ENCODE data around the gene SLC12A2.

SLC12A2 gene

DNA sequence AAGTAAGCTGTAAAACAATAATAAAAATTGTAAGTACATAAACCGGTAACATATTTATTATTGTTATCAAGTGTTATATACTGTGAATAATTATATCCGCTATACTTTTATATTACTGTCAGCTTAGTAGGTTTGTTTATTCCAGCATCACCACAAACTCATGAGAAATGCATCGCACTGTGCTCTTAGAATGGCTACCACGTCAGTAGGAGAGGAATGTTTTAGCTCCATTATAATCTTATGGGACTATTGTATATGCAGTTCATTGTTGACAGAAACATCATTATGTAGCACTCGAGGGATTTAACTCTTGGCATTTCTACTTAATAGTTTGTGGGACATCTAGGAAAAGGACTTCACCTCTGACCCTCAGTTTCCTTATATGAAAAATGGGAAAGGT lies 16.4 kb downstream of the SLC12A2 start:
- no peak for DNase-seq

DNA sequence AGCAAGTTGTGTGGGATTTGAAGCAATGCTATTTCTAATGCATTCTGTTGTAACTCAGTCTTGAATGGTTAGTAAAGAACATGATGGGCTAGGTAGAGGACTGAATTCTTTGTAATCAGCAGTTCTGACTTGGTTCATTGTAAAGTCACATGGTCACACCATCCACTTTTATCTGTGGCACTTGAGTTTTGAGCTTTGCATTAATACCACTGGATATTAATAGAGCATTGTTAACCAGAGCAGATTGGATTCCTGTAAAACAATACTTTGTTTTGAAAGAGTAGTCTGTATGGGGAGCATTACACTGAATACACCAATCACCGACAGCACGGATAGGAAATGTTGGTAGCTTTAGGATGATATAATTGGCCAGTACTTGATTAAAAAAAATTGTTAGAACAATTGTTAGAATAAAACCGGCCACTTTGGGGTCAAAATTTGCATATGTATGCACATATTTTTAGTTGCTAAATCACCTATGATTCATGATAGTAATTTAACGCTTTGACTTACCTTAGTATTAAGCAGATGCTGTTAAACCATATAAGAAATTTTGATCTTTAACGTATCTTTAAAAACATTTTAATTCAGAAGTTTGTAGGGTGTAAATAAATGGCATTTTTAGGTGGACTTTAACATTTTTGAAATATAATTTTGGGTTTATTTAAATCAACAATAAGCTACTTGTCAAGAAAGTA lies 17.4 kb downstream of the SLC12A2 start:
- DNase-seq = no peak

DNA sequence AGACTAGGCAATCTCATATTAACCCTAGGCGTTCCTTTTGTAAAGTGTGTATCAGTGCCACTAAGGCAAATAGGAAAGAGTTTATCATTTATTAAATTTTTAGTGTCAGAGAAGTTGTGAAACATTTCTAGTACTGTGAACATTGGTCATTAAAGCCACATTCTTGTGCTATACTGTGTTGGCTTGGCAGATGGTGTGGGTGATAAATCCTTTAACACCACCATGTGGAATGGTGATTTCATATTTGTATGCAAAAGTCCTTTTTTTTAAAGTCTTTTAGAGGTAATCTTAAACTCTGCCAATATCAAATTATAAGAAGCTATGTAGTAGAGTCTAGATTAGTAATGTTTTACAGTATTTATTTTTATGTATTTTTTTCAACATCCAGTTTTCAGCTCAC lies 18.1 kb downstream of the SLC12A2 start:
- no peak for DNase-seq

DNA sequence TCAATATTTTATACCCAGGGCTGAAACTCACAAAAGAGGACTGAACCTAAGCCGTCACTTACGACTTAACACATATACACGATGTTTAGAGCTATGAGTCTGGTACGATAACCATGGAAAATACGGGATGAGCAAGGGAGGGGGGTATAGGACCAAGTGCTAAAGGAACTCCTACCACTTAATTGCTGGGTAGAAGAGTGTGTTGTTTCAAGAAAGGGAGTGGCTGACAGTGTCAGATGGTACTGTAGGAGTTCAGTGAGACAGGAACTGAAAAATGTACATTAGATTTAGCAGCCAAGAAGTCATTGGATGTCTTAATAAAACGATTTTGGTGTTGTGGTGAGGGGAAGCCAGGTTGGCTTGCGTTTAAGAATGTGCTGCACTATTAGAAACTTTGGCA lies 21.6 kb downstream of the SLC12A2 start:
- DNase-seq = no peak

DNA sequence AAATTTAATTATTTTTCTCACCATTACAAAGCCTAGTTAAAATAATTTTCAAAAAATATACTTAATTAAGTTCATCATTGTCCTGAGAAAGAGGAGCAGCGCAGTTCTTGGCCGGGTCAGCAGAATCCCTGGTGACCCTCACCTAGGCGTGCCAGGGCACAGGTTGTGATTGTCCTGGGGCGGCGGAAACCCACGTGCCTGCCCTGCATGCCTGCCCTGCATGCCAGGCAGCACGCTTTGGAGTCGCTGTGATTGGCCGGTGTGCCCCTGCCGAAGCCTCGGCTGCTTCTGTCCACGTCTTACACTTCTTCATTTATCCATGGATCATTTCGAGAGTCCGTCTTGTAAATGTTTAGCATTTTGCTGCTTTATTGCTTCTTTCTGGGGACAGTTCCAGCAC lies 25.6 kb downstream of the SLC12A2 start:
- DNase-seq = no peak

DNA sequence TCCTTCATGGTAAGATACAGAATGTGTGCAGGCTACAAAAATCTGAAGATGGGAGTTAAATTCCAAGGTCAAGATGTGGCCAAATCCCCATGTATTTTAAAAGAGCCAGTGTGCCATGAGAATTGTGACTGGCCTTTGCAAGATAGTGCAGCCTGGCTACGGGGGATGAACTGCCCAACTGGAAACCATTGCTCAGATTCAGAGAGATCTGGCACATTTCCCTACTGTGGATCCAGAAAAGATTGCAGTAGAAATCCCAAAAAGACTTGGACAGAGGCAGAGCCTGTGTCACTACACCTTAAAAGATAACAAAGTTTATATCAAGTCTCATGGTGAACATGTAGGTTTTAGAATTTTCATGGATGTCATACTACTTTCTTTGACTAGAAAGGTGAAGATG lies 26.2 kb downstream of the SLC12A2 start:
- DNase-seq = no peak

DNA sequence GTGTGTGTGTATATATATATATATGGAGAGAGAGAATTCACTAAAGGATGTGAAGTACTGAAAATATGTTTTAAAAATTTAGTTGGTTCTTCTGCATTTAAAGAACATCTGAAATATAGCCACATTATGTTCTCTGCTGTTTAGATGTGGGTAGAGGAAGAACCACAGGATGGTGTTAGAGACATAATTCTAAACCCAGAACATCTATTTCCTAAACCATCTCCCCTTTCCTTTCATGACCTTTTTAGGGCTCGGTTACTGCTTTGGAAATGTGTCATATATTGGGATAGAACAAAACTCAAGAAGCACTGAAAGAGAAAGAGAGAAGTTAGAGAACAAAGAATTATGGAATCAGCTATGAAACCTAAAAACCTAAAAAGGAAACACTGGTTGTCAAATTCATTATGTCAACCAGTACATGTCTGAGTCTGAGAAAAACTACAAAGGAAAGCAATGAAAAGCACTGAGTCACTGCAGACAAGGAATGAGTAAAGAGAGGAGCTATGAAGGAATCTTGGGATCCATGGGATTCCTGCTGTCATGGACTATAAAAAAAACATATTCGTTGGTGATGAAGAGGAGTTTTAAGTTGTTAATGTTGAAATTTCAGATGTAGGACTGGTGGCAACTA lies 28.4 kb downstream of the SLC12A2 start:
- no peak for DNase-seq

DNA sequence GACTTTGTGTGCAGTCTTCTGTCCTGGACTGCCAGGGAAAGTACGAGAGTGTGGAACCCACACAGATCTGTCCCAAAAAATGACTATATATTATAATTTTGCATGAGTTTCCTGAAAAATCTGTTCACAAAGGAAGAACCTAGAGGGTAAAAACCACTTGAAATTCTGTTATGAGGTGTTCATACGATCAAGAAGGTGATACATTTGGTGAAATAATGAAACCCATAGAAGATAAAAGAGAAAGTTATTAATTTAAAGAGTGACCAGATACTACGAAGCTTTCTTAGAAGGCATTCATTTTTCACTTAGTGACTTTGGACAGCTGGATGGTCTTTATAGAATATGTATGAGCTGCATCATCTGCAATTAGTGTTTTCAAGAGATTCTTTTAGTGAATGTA lies 32.9 kb downstream of the SLC12A2 start:
- DNase-seq = no peak

DNA sequence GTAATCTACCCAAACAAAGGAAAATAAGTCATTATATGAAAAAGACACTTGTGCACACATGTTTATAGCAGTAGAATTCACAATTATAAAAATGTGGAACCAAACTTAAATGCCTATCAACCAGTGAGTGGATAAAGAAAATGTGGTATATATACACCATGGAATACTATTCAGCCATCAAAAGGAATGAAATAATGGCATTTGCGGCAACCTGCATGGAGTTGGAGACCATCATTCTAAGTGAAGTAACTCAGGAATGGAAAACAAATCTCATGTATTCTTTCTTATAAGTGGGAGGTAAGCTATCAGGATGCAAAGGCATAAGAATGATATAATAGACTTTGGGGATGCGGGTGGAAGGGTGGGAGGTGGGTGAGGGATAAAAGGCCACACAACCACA lies 34.6 kb downstream of the SLC12A2 start:
- no peak for DNase-seq

DNA sequence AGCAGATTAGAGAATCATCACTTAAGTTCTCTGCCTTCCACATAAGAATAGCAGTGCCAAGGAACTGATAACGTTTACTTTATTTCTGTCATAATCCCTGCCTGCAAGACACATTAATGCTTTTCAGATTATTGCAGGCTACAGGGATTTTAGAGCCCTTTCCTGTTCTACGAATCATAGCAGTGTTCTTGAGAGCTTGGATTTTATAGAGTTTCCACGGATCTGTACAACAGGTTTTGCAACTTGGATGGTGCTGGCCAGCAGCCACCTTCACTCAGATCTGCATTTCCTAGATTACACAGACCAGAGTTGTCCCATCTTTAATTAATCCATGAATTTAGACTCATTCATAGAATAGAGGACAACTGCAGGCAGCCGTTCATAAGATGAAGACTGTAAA lies 38.1 kb downstream of the SLC12A2 start:
- DNase-seq = no peak

DNA sequence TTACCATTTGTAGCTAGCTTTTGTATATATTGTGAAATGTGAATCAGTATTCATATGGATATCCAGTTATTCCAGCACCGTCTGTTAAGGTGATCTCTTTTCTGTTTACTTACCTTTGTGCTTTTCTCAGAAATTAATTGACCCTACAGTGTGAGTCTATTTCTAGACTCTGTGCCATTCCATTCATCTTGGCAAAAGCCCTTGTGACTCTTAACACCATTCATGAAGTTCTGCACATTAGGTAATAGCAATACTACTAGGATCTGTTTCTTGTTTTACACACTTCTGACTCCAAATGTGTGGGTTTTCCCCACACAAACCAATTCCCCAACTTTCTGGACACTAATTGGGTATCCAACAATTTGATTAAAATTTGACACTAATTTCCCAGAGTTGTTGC lies 40.4 kb downstream of the SLC12A2 start:
- DNase-seq = no peak

DNA sequence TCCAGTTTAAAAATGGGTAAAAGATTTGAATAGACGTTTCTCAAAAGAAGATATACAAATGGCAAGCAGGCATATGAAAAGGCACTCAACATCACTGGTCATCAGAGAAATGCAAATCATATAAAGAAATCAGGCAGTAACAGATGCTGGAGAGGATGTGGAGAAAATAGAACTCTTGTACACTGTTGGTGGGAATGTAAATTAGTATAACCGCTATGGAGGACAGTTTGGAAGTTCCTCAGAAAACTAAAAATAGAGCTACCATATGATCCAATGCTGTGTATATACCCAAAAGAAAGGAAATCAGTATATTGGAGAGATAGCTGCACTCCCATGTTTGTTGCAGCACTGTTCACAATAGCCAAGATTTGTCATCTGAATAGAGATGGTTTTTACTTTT lies 42.7 kb downstream of the SLC12A2 start:
- DNase-seq = no peak

DNA sequence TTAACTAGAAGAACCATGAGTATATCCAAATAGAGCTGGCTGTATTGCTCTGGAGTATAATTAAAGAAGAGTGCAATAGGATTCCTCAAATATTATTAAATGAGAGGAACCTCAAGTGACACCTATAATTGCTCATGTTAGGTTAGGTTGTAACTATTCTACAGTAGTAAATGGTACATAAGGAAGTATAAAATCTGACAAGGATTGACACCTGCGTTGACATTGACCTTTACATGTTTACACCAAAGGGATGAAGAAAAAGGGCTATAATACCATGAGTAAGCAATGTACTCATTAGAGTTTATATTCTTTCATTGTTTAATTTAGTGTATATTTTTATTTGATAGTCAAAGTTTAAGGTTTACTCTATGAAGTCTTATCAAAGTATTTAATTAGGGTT lies 48.9 kb downstream of the SLC12A2 start:
- no peak for DNase-seq

DNA sequence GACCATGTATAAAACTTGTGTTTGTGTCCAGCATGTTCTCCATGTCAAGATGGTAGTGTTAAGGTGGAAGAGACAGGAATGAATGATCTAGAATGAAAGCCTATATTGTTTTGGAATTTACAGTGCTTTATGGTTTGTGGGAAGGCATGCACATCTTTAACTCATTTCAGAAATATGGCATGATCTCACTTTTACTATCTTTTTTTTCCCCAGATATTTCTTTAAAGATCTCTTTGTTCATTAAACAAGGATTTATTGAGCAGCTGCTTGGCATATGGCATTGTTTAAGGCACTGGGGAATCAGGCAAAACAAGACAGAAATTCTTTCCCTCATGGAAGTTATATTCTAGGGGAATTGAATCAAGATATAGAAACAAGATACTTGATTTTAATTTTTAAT lies 51.7 kb downstream of the SLC12A2 start:
- no peak for DNase-seq

DNA sequence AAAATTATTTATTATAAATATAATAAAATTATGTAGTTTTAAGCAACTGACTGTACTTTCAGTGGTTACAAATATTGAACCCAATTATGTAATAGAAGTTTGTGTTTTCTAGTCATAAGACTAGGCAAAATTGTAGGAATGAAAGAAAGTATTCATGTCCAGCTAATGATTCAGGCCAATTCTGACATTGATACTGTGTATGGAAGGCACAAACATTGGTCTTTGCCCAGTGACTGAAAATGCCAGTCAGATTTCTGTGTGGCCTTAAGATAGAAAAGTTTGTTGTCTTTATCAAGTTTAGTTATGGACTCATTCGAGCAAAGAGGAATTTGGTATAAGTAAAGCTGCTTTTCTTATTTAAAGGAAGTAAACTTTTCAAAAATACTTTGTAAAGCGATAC lies 60.3 kb downstream of the SLC12A2 start:
- DNase-seq = no peak

DNA sequence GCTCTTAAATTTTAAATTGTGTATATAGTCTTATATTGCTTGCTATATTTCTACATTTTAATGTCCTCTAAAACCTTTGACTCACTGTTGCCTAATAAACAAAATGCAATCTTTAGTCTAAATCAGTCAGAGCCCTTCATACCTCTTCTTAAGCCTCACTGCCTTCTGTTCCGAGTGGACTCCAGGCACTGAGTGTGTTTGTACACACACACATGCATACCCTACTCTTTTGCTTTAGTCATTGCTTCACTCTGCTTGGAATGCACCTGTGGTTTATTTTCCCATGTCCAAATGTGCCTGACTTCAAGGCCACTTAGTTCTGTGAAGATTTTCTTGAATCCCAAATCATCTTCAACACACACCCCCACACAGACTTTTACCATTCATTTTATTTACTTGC lies 60.9 kb downstream of the SLC12A2 start:
- no peak for DNase-seq

DNA sequence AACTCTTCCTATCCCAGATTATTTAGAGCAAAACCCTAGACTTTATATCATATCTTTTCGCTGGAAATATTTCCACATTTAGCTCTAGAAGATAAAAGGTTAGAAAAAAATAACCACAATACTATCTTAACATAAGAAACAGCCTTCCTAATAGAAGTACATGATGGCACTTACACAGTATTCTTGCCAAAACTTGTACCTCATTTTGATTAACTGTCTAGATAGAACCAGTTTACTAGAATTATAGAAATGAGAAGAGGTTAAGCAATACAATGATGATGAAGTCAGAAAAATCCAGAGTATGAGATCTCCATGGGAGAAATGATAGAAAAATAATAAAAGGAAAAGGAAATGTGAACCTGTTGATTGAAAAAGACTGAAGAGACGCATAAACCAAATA lies 63.1 kb downstream of the SLC12A2 start:
- no peak for DNase-seq

DNA sequence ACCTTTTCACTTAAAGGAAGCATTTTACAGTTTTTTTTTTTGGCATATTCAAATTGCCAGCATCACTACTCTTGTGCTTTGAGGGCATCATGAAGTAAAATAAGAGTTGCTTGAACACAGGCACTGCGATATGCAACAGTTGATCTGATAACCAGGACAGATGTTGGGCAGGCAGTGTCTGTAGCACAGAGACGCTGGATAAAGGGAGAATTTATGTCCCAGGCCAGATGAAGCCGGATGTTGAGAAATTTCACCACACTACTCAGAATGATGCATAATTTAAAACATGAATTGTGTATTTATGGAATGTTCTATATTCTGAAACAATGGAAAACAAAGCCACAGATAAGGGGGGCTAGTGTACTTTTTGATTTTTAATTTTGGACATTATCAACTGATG lies 71.4 kb downstream of the SLC12A2 start:
- DNase-seq = no peak

DNA sequence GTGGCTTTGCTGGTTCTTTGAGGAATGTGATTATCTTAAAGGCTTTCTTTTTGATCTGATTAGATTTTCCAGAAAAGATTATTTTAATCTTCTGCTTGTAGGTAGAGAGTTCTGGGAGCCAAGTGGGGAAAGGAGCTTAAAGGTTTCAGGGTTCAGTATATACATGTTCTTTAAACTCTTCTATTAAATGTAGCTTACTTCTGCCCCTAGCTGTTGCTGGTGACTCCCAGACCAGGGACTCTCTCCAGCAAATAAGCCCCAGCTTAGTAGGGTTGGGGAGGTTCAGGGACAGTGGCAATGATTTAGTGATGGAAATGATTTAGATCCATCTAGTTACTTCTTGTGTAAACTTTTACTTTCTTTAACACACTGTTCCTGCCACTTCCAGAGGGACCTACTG lies 72.2 kb downstream of the SLC12A2 start:
- DNase-seq = no peak

DNA sequence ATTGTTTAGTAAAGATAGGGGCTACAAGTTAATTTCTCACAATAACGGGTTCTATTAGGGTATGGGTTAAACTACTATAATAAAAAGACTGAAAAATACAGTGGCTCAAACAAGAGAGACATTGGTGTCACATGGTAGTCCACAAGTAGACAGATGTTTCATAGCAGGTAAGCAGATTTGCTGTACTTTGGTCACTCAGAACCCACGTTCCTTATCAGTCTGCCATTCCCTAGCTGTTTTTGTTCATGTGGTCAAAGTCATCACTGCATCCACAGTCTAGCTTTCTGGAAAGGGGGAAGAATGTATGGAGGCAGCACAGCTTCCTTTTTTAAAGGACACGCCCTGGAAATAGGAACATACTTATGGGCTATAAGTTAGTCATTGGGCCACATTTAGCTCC lies 73.0 kb downstream of the SLC12A2 start:
- no peak for DNase-seq

DNA sequence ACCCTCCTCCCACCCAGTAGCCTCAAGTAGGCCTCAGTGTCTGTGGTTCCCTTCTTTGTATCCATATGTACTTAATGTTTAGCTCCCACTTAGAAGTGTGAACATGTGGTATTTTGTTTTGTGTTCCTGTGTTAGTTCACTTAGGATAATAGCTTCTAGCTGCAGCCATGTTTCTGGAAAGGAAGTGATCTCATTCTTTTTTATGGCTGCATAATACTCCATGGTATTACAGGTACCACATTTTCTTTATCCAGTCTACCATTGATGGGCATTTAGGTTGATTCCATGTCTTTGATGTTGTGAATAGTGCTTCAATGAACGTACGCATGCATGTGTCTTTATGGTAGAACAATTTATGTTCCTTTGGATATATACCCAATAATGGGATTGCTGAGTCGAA lies 74.8 kb downstream of the SLC12A2 start:
- DNase-seq = no peak

DNA sequence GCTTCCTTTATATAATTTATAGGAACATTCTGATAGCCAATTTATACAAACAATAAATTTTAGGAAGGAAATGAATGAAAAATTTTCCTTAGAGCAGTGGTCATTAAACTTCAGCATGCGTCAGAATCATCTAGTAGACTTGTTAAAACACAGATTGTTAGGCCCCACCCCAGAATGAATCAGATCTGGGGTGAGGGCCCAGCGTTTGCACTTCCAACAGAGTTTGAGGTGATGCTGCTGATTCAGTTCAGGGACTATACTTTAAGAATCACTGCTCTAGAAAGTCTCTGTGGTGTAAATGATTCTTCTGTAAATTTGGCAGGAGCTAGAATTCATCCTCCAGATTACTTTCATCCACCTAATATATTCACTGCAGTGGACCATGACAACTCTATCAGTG lies 80.4 kb downstream of the SLC12A2 start:
- no peak for DNase-seq

DNA sequence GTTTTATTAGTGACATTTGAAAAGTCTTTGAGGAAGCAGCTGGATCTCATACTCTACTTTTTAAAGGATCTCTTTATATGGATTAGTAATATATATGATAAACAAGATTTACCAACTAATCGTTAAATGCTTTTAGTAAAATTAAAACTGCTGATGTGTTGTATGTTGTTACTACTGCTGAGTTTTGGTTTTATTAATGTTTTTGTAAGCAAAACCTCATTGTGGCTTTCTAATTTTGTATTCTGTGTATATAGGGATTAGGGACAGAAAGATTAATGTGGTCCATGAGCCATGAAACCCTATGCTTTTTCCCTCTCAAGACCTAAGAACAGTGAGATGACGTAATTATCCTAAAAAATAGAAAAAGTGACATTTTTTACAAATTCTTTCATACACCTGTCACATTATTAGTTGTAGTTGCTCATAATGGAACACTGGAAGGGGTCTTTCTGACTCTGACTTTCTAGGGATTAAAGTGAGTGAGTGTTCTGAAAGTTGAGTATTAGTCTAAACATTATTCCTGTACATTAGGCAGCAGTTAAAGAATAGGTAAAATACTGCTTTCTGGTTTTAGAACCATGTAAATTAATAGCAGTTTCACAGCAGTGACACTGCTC lies 85.9 kb downstream of the SLC12A2 start:
- no peak for DNase-seq

DNA sequence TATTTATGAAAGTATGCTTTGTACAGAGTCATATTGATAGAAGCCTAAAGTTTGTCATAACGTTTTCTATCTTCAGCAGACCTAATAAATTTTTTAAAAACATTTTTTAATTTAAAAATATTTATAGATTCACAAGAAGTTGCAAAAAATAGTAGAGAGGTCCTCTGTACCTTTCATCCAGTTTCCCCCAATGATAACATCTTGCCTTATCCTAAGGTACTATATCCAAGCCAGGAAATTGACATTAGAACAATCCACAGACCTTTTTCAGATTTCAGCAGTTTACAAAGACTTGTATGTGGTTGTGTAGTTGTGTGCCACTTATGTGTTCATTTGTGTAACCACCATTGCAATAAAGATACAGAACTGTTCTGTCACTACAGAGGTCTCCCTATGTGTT lies 88.5 kb downstream of the SLC12A2 start:
- DNase-seq = no peak

DNA sequence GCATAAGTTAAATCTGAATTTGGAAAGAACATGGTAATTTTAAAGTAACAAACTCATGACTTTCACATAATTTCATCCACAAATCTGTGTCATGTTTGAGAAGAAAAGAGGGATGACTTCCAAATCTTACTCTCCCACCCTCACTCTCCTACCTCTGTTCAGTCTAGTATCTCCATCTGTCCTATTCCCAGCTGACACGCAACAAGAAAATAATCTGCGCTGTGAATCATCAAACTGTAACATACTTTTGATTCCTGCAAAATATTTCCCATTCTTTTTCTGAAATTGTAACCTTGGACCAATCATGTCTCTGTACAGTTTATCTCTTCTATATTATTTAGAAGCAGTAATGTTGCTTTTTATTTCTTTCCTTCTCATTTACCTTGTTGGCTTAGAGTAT lies 91.4 kb downstream of the SLC12A2 start:
- DNase-seq = no peak

All from stimulated activated CD4-positive, alpha-beta T cell treated with anti-CD3 and anti-CD28 coated beads, Interleukin-15, amount 100 ng/mL, for 24 hours (primary cell).